ENCODE data around the gene ITGB2. TPM values are rescaled to one million over a fixed set of nuclear protein-coding genes. Genes with fewer than 3 reads are reported as not detected.

ITGB2 gene
- total RNA-seq, 2 experiments from 2014 or later, result 439 to 500 TPM

GRCh38 chr21:44907966-44908895 is 12.5 kb downstream of the ITGB2 start:
- ChIA-PET CTCF (no interaction called here), POLR2A (no interaction called here)
- Mint-ChIP-seq H3K36me3 (ENCODE audit: low read depth) (peaks cover 49% of the 10 kb centered on the region), H3K27ac (peak overlapping the region; percentile 31), H3K4me3 (no peak overlapping the region), H3K27me3 (no peaks in the 10 kb centered on the region), H3K9me3 (no peaks in the 10 kb centered on the region), H3K4me1 (peaks cover 55% of the 10 kb centered on the region)
- no peak for DNase-seq

- ChIA-PET POLR2A (interaction anchor here (0.6 kb wide), 1 partner anchor 10 kb away, joined by 3 read pairs; no protein-coding TSS in a partner anchor), CTCF (interaction anchor here (0.8 to 1.2 kb wide), 3 partner anchors 10 to 28 kb away, joined by 3 read pairs; no protein-coding TSS in a partner anchor)
- peaks cover 2% of the 10 kb centered on the region for H3K9me3 Mint-ChIP-seq
- H3K4me1 Mint-ChIP-seq, result peaks cover 51% of the 10 kb centered on the region
- H3K27ac Mint-ChIP-seq, result no peak overlapping the region
- DNase-seq, result no peak
- peaks cover 58% of the 10 kb centered on the region for H3K36me3 Mint-ChIP-seq (ENCODE audit: low read depth)
- no peak overlapping the region for H3K4me3 Mint-ChIP-seq
- no peaks in the 10 kb centered on the region for H3K27me3 Mint-ChIP-seq
Measured at GRCh38 chr21:44907225-44907965, 13.3 kb downstream of the ITGB2 start.

GRCh38 chr21:44905728-44906090 is 15.0 kb downstream of the ITGB2 start:
- Mint-ChIP-seq H3K4me1 (peaks cover 34% of the 10 kb centered on the region), H3K27ac (peak overlapping the region; percentile 54), H3K36me3 (ENCODE audit: low read depth) (peaks cover 63% of the 10 kb centered on the region), H3K4me3 (no peak overlapping the region), H3K27me3 (no peaks in the 10 kb centered on the region), H3K9me3 (peaks cover 2% of the 10 kb centered on the region)
- ChIA-PET POLR2A (no interaction called here), CTCF (no interaction called here)
- no peak for DNase-seq

- ChIA-PET POLR2A (no interaction called here), CTCF (no interaction called here)
- no peak overlapping the region for H3K27ac Mint-ChIP-seq
- no peak for DNase-seq
- peaks cover 2% of the 10 kb centered on the region for H3K9me3 Mint-ChIP-seq
- H3K36me3 Mint-ChIP-seq (ENCODE audit: low read depth), result peaks cover 68% of the 10 kb centered on the region
- H3K27me3 Mint-ChIP-seq, result no peaks in the 10 kb centered on the region
- H3K4me1 Mint-ChIP-seq, result peaks cover 30% of the 10 kb centered on the region
- H3K4me3 Mint-ChIP-seq, result no peak overlapping the region
Measured at GRCh38 chr21:44905016-44905727, 15.5 kb downstream of the ITGB2 start.

- Mint-ChIP-seq H3K27ac (peak overlapping the region; percentile 2), H3K27me3 (no peaks in the 10 kb centered on the region), H3K9me3 (peaks cover 2% of the 10 kb centered on the region), H3K4me3 (no peak overlapping the region), H3K36me3 (ENCODE audit: low read depth) (peaks cover 68% of the 10 kb centered on the region), H3K4me1 (peaks cover 22% of the 10 kb centered on the region)
- CTCF ChIA-PET, result no interaction called here
- POLR2A ChIA-PET, result no interaction called here
- DNase-seq, result no peak
Measured at GRCh38 chr21:44904141-44904923, 16.4 kb downstream of the ITGB2 start.

- H3K27me3 Mint-ChIP-seq, result no peaks in the 10 kb centered on the region
- POLR2A ChIA-PET, result no interaction called here
- peaks cover 63% of the 10 kb centered on the region for H3K36me3 Mint-ChIP-seq (ENCODE audit: low read depth)
Measured at GRCh38 chr21:44903689-44904088, 17.0 kb downstream of the ITGB2 start.

GRCh38 chr21:44903050-44903685 is 17.5 kb downstream of the ITGB2 start:
- Mint-ChIP-seq H3K27me3 (no peaks in the 10 kb centered on the region), H3K9me3 (peaks cover 2% of the 10 kb centered on the region), H3K4me1 (peaks cover 16% of the 10 kb centered on the region), H3K27ac (no peak overlapping the region), H3K4me3 (no peak overlapping the region), H3K36me3 (ENCODE audit: low read depth) (peaks cover 65% of the 10 kb centered on the region)
- no peak for DNase-seq
- CTCF ChIA-PET, result no interaction called here
- POLR2A ChIA-PET, result no interaction called here

More at GRCh38 chr21:44903689-44904088, 17.0 kb downstream of the ITGB2 start:
- CTCF ChIA-PET, result no interaction called here
- no peak overlapping the region for H3K4me3 Mint-ChIP-seq
- no peak overlapping the region for H3K27ac Mint-ChIP-seq
- peaks cover 16% of the 10 kb centered on the region for H3K4me1 Mint-ChIP-seq
- DNase-seq, result no peak
- H3K9me3 Mint-ChIP-seq, result peaks cover 2% of the 10 kb centered on the region

GRCh38 chr21:44902268-44903049 is 18.2 kb downstream of the ITGB2 start:
- peaks cover 17% of the 10 kb centered on the region for H3K4me1 Mint-ChIP-seq
- H3K36me3 Mint-ChIP-seq (ENCODE audit: low read depth), result peaks cover 67% of the 10 kb centered on the region
- peaks cover 2% of the 10 kb centered on the region for H3K9me3 Mint-ChIP-seq
- H3K27me3 Mint-ChIP-seq, result no peaks in the 10 kb centered on the region
- DNase-seq, result no peak
- CTCF ChIA-PET, result no interaction called here
- H3K4me3 Mint-ChIP-seq, result no peak overlapping the region
- POLR2A ChIA-PET, result no interaction called here
- peak overlapping the region; percentile 19 for H3K27ac Mint-ChIP-seq

GRCh38 chr21:44901391-44902074 is 19.2 kb downstream of the ITGB2 start:
- POLR2A ChIA-PET, result no interaction called here
- Mint-ChIP-seq H3K27me3 (no peaks in the 10 kb centered on the region), H3K36me3 (ENCODE audit: low read depth) (peaks cover 67% of the 10 kb centered on the region), H3K9me3 (peaks cover 2% of the 10 kb centered on the region), H3K4me3 (no peak overlapping the region), H3K27ac (no peak overlapping the region), H3K4me1 (peaks cover 15% of the 10 kb centered on the region)
- CTCF ChIA-PET, result interaction anchor here (1.1 kb wide), 1 partner anchor 8 kb away, joined by 3 read pairs; no protein-coding TSS in a partner anchor
- DNase-seq, result no peak

- Mint-ChIP-seq H3K9me3 (peaks cover 2% of the 10 kb centered on the region), H3K27me3 (no peaks in the 10 kb centered on the region), H3K27ac (peak overlapping the region; percentile 74), H3K4me3 (no peak overlapping the region), H3K36me3 (ENCODE audit: low read depth) (peaks cover 69% of the 10 kb centered on the region), H3K4me1 (peaks cover 12% of the 10 kb centered on the region)
- DNase-seq, result no peak
- ChIA-PET CTCF (interaction anchor here (0.8 to 1.1 kb wide), 2 partner anchors 7 to 16 kb away, joined by 3 read pairs; no protein-coding TSS in a partner anchor), POLR2A (no interaction called here)
Measured at GRCh38 chr21:44900559-44901251, 20.0 kb downstream of the ITGB2 start.
